ENCODE measurements around the gene LSM7.

Gene LSM7

DNA sequence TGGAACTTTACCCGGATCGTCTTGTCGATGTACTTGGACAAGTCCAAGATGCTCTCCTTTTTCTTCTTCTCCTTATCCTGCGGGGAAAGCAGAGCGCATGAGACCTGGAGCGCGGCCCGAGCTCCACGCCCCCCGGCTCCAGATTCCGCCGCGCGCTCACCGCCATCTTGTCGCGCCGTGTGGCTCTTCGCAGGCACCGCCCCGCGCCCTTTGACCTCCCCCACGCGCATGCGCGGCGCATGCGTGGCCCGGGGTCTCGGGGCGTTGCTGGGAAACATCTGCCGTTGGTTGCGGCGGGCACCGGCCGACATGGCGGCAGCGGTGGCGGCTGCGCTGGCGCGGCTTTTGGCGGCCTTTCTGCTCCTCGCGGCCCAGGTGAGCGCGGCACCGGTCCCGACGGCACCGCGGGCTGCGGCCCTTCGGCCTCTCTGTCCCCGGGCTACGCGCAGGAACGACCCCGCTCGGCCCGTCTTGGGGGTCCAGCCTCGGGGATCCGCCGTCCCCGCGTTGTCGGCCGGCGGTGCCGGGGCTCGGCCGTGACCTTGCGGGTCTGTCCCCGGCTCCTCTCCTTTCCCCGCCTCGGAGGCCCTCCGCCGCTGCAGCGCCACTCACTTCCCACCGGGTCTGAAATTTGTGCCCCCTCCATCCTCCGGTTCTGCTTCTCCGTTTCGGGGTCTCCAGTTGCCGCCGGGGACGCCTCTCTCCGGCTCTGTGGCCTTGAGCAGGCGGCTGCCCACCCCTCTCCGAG lies at the start of gene LSM7, which contains the start of gene SPPL2B:
Gene LSM7 (minus strand): TSS at position 186 of the 748 bp plus-strand sequence. CDS start 20 bp downstream, at position 166.
Gene SPPL2B (plus strand): TSS at position 284 of the 748 bp plus-strand sequence. CDS start 26 bp downstream, at position 310.
- DNase-seq = no peak

GRCh38 chr19:2376784-2377519 lies 48.6 kb upstream of the LSM7 start:
- no peak for DNase-seq

GRCh38 chr19:2375353-2376121 lies 47.2 kb upstream of the LSM7 start:
- no peak for DNase-seq

- DNase-seq = no peak
These were observed 46.4 kb upstream of the LSM7 start for GRCh38 chr19:2374808-2375207.

- no peak for DNase-seq
These were observed 43.8 kb upstream of the LSM7 start for GRCh38 chr19:2372076-2372612.

DNA sequence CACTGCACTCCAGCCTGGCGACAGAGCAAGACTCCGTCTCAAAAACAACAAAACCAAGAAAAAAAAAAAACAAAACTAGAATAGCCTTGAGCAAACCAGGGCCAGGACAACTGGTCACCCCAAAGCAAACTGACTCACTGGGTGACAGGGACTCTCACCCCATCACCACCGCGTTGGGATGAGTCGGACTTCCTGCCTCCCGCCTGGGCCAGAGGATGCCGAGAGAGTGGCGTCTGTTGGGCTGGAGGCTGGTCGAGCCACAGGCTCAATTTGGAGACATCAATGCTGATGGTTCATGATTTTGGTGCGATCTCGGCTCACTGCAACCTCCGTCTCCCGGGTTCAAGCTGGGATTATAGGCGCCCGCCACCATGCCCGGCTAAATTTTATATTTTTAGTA lies 43.3 kb upstream of the LSM7 start:
- no peak for DNase-seq

DNA sequence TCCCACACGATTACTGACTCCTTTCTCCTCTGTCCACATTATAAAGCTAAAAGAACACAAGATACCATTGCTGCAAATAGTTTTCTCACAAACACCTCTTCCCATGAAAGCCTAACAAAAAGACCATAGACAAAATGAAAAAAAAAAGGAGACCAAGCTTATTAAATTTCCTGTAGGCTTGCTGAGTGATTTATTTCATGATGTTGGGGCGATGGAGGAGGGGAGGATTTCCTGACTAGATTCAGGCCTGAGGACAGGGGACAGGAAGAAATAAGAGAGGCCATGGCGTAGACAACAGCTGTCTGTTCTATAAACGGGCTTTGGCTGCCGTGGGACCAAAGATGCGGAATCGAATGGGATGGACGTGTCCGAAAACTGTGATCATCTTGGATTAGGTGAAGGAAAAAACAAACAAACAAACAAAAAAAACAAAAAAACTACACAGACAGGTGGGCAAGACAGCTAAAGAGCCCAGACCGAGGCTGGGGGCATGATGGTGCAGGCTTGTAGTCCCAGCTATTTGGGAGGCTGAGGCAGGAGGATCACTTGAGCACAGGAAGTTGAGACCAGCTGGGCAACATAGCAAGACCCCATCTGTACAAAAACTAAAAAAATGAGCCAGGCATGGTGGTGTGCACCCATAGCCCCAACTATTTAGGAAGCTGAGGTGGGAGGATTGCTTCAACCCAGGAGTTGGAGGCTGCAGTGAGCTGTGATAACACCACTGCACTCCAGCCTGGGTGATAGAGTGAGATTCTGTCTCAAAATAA lies 37.0 kb upstream of the LSM7 start:
- no peak for DNase-seq

- no peak for DNase-seq
These were observed 35.0 kb upstream of the LSM7 start for GRCh38 chr19:2363419-2363818.

GRCh38 chr19:2362970-2363300 lies 34.5 kb upstream of the LSM7 start:
- DNase-seq = no peak

- DNase-seq = no peak
These were observed 33.9 kb upstream of the LSM7 start for GRCh38 chr19:2362046-2362969.

GRCh38 chr19:2361246-2362045 lies 33.1 kb upstream of the LSM7 start:
- DNase-seq = no peak

DNA sequence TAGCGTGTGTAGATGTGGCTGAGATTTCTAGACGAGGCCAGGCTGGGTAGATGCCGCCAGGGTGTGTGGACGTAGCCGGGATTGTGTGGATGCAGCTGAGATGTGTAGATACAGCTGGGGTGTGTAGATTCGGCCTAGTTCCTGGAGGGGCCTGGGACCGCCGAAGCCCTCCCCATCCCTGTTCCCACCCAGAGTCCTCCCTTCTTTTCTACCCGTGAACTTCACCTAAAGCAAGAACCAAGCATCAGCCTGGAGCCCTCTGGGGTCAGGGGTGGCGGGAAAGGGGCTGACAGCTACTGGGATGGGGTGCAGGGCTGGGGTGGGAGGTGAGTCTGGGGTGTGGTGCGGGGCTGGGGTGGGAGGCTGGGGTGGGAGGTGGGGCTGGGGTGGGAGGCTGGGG lies 32.4 kb upstream of the LSM7 start:
- no peak for DNase-seq

DNA sequence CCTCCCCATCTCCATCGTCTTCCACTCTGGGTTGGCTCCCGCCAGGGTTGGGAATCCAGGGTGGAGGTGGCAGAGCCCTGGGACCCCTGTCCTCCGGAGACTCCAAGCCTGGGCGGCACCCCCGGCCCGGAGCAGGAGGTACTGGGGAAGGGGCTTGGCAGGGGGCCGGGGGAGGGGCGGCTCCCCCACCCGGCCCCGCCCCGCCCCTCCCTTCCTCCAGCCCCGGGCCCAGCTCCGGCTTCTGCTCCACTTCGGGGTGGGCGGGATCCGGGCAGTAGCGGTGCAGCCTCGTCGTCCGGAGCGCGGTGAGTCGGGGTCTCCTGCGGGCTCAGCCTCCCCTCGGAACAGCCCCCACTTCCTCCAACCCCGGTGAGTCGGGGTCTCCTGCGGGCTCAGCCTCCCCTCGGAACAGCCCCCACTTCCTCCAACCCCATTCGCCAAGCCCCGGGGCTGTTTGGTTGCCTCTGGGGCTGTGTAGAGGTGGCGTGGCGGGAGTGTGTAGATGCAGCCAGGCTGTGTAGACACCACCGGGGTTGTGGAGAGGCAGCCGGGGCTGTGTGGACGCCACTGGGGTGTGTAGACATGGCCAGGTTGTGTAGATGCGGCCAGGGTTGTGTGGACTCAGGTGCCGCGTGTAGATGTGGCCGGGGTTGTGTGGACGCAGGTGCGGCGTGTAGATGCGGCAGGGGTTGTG lies 31.8 kb upstream of the LSM7 start, which contains the start of gene TMPRSS9:
Gene TMPRSS9 (plus strand): TSS at position 274 of the 694 bp plus-strand sequence. CDS start 29,521 bp downstream, outside the sequence.
- DNase-seq = no peak

DNA sequence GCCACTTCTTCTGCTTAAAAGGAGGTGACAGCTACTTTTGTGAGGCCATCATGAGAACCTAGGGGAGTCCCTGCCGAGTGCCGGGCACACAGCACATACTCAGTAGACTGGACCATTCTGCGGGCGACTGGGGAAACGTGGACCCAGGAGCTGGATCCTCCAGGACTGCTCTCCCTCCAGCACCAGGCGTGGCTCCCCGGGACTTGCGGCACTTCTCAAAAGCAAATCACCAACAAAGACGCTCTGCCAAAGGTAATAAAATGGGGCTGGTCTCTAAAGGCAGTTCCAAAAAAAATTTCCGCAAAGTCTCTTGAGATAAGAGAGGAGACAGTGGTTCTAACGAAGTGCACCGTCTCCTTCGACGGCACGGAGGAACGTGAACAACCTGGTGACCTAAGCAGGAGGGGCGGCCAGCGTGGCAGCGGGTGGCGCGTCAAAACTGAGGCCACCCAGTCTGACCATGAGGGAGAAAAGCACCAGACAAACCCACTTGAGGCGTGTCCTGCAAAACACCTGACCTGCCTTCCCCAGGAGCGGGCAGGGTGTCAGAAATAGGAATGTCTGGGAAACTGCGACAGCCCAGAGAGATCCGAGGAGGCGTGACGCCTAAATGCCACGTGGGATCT lies 30.3 kb upstream of the LSM7 start:
- no peak for DNase-seq

- no peak for DNase-seq
These were observed 29.2 kb upstream of the LSM7 start for GRCh38 chr19:2357279-2358206.

DNA sequence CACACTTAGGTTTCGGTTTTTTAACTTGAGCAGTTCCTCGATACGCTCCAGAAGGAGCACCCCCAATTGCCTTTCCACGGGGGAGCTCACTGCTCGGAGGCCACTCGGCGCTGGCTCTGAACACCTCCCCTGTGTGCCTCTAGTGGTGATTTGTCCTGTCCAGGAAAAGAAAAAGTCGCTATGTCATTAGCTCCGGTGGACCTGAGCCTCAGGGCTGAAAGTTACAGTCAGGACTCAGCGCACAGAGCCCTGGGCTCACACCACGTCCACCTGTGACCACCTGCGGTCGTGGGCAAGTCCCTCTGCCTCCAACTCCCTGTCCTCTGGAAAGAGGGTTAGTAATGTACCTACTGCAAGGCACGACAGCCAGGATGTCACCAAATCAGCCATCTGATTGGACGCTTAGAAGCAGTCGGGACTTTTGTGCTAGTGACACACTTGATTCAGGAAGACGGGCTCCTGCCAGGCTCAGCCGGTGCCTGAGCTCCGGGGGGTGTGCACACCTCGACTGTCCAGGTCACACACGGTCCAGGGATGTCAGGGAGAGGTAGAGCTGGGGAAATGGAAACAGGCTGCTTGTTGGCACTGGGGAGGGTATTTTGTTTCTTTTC lies 27.8 kb upstream of the LSM7 start:
- no peak for DNase-seq

All from cerebellar nuclear complex (tissue), 1 donor.